Body of pancreas (tissue), 4 donors: ENCODE results near the gene ECHS1.

Experiments
- CTCF ChIP-seq, 7 experiments: fragments of 450-650 bp in 4 of 7; fragments of 200-600 bp in 3 of 7; sonication (generic) in 3 of 7; IDR thresholded peaks; one replicate each; pipeline ENCODE4 v1.5.1; 2016 to 2019; ENCODE audit warnings: antibody characterized with exemption in 7 of 7
- POLR2A ChIP-seq, 3 donors: fragments of 450-650 bp; IDR thresholded peaks; one replicate each; pipeline ENCODE4 v1.6.1; 2016; ENCODE audit warnings: antibody characterized with exemption in 3 of 3, mild to moderate bottlenecking in 2 of 3

GRCh38 chr10:133388236-133388972 lies 15.2 kb upstream of the ECHS1 start:
- no peak for TF ChIP-seq POLR2A (IDR thresholded peaks at IDR 0.05)
- no peak for TF ChIP-seq CTCF (IDR thresholded peaks at IDR 0.05)
